ENCODE data around the gene SP140L. TPM values are rescaled to one million over a fixed set of nuclear protein-coding genes. Genes with fewer than 3 reads are reported as not detected.

The SP140L gene
- total RNA-seq, 1 donor, result 16.8 TPM

DNA sequence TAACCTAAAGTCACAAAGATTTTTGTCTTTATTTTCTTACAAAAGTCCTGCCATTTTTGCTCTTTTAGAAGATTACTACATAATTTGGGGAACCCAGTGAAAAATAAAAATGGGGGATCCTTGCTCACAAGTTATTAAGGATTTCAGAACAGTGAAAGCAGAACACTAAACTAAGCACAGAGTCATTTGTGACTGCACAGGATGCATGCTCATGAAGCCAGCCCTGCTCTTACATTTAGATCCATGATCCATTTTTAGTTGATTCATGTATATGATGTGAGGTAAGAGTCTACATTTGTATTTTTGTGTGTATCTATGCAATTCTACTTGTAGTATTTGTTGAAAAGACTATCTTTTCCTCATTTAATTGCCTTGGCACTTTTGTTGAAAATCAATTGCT is 21.8 kb downstream of the SP140L start:
- no peak for DNase-seq (ENCODE audit: low read depth)
- TF ChIP-seq, protein P1, sequence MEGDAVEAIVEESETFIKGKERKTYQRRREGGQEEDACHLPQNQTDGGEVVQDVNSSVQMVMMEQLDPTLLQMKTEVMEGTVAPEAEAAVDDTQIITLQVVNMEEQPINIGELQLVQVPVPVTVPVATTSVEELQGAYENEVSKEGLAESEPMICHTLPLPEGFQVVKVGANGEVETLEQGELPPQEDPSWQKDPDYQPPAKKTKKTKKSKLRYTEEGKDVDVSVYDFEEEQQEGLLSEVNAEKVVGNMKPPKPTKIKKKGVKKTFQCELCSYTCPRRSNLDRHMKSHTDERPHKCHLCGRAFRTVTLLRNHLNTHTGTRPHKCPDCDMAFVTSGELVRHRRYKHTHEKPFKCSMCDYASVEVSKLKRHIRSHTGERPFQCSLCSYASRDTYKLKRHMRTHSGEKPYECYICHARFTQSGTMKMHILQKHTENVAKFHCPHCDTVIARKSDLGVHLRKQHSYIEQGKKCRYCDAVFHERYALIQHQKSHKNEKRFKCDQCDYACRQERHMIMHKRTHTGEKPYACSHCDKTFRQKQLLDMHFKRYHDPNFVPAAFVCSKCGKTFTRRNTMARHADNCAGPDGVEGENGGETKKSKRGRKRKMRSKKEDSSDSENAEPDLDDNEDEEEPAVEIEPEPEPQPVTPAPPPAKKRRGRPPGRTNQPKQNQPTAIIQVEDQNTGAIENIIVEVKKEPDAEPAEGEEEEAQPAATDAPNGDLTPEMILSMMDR (IDR thresholded peaks at IDR 0.05; ENCODE audit: insufficient read depth, low read depth, low read length), result no peak
- H3K4me3 ChIP-seq (ENCODE audit: low read depth, low read length), result no peak overlapping the region

DNA sequence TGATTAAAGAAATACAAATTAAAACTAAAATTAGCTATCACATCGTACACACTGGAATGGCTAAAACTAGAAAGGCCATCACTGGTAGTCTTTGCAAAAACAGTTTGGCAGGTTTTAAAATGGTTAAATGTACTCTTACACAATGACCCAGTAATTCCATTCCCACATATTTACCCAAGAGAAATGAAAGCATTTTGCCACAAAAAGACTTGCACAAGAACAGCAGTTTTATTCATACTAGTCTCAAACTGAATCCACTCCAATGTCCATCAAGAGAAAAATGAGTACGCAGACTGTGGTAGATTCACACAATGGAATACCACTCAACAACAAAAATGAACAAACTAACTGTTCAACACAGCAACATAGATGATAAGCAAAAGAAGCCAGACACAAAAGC is 29.1 kb downstream of the SP140L start:
- TF ChIP-seq, protein P1 (IDR thresholded peaks at IDR 0.05; ENCODE audit: insufficient read depth, low read depth, low read length), result no peak
- H3K4me3 ChIP-seq (ENCODE audit: low read depth, low read length), result no peak overlapping the region
- peak; percentile 72 for DNase-seq (ENCODE audit: low read depth)

DNA sequence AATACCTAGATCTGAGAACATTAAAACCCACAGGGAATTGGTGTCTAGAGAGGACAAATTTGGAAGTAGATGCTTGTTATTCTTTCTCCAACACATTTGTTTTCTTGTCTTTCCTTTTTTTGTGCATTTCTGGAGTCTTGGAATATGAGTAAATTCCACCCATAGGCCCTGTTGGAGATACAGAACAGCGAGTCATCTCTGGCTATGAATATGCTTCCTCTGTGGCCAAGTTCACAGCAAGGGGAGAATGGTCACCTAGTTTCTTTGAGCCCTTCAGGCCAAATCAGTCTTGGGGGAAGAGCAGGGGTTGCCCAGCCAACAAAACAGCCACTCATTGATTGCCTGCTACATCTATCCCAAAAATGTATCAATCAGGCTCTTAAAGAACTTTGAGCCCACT is 31.3 kb downstream of the SP140L start:
- TF ChIP-seq, protein P1 (IDR thresholded peaks at IDR 0.05; ENCODE audit: insufficient read depth, low read depth, low read length), result no peak
- DNase-seq (ENCODE audit: low read depth), result no peak
- no peak overlapping the region for H3K4me3 ChIP-seq (ENCODE audit: low read depth, low read length)

DNA sequence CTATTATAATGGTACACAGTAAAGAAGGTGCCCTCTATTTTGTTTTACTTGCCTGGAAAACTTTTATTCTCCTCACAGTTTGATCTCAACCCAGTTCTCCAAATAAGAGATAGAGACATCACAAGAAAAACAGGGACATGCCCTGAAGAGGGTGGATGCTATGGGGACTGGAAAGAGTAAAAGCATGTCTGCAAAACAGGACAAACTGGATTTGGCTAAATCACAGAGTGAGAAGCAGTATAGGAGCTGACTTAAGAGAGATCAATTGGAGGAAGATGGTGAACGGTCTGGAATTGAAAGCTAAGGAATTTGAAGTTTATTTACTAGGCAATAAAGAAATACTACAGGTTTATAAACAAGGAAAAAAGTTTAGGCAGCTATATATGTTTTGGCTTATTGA is 33.0 kb downstream of the SP140L start:
- no peak overlapping the region for H3K4me3 ChIP-seq (ENCODE audit: low read depth, low read length)
- TF ChIP-seq, protein P1 (IDR thresholded peaks at IDR 0.05; ENCODE audit: insufficient read depth, low read depth, low read length), result no peak
- no peak for DNase-seq (ENCODE audit: low read depth)

DNA sequence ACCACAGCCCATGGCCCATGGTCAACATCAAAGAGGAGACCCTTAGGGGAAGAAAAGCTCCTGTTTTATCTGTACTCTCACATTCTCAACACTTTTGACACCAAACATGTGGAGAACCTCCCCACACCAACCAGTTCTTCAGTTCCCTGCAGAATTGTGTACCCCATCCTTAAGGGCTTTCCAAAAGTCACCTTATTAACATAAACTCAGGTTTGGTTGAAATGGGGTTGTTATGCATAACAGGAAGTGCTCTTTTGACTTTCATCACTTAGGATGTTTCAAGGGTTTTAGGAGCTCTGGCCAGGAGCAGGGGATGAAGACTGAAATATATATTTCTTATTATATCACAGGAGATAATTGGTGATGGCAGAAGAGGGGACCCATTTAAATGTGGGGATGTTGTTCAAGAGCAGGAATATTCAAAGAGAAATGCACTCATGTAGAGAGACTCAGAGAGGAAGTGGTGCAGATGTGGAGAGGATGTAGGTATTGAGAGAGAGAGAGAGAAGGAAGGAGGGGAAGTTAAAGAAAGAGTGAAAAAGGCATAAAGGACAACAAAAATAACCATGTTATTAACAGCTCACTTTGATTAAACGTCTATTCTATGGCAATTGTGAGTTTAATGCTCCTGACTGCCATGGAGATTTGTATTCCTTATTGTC is 35.2 kb downstream of the SP140L start:
- TF ChIP-seq, protein P1 (IDR thresholded peaks at IDR 0.05; ENCODE audit: insufficient read depth, low read depth, low read length), result no peak
- H3K4me3 ChIP-seq (ENCODE audit: low read depth, low read length), result no peak overlapping the region

DNA sequence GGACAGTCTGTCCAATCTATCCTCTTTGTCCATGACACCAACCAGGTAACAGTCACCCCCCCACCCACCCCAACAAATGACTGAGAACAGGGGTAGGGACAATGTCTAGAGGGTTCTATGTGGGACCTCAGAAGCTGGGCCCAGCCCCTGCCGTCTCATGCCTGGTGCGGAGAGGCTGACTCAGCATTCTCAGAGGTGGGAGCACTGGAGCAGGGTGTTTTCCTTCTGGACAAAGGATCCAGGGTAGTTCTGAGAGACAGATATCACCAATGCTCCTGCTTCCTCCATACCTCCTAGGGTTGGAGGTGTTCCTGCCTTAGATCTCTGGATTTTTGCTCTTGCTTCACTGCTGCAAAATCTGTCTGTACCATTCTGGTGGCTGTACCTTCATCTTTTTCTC is 55.1 kb downstream of the SP140L start:
- no peak overlapping the region for H3K4me3 ChIP-seq (ENCODE audit: low read depth, low read length)
- TF ChIP-seq, protein P1 (IDR thresholded peaks at IDR 0.05; ENCODE audit: insufficient read depth, low read depth, low read length), result no peak
- DNase-seq (ENCODE audit: low read depth), result no peak

More for the DNA sequence above, 35.2 kb downstream of the SP140L start:
- DNase-seq (ENCODE audit: low read depth), result no peak

DNA sequence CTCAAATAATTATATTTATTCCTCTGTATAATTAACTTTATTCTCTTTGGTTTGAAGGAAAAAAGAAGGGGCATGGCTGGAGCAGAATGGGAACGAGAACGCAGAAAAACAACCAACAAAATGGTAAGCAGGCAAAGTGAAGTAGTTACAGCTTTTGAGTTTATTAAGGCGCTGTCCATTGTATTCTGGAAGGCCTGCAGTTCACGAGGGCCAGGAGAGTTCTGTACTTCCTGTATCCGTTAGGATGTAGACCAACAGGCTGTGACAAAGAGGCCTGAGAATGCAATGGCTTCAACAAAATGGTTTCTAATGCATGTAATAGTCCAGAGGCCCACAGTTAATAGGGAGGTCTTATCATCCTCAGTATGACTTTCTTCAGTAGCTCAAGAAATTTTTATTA is 56.5 kb downstream of the SP140L start:
- TF ChIP-seq, protein P1 (IDR thresholded peaks at IDR 0.05; ENCODE audit: insufficient read depth, low read depth, low read length), result no peak
- DNase-seq (ENCODE audit: low read depth), result no peak
- H3K4me3 ChIP-seq (ENCODE audit: low read depth, low read length), result no peak overlapping the region
